CD4-positive, alpha-beta T cell (primary cell): Measurements from ENCODE around the gene HIPK1. TPM values are rescaled to one million over a fixed set of nuclear protein-coding genes. Genes with fewer than 3 reads are reported as not detected.

Experiments
- ATAC-seq: fragments of 200-7000 bp; cut with Tn5 transposase; one replicate; pipeline ENCODE4 v1.10.0; 2022; ENCODE audit warnings: mild to moderate bottlenecking; ENCODE audit not compliant: poor library complexity
- CTCF ChIA-PET: fragments of 350-600 bp; sonication (Branson Sonifier 250); formaldehyde crosslinking; loops from one replicate; lab custom pipeline; 2021; ENCODE audit warnings: antibody characterized with exemption, inconsistent platforms; lab: Charles Lee
- POLR2A ChIA-PET: fragments of 350-600 bp; sonication (Branson Sonifier 250); formaldehyde crosslinking; loops from one replicate; lab custom pipeline; 2021; ENCODE audit warnings: antibody characterized with exemption, inconsistent platforms; lab: Charles Lee
- DNase-seq, 14 experiments: peaks; one replicate each; pipeline ENCODE4 v3.0.0-alpha.2; 2013 to 2020; ENCODE audit warnings: mixed read lengths in 2 of 14
- H3K27ac ChIP-seq, 2 donors: one replicate each; pipeline versions ENCODE4 v1.5.1 to v1.7.0; 2013; ENCODE audit warnings: low read length in 2 of 2, low read depth in 1 of 2, mild to moderate bottlenecking in 1 of 2
- H3K27me3 ChIP-seq, 2 experiments: 1 replicate in 1 of 2; 2 replicates in 1 of 2; pipeline versions ENCODE4 v1.6.1 to v1.7.0; 2013; ENCODE audit warnings: low read length in 2 of 2, control low read depth in 1 of 2, mild to moderate bottlenecking in 1 of 2, moderate library complexity in 1 of 2; ENCODE audit not compliant: insufficient read depth in 2 of 2, control insufficient read depth in 1 of 2
- H3K36me3 ChIP-seq: one replicate; pipeline ENCODE4 v1.6.1; 2013; ENCODE audit warnings: low read length, control low read depth; ENCODE audit not compliant: insufficient read depth
- H3K4me1 ChIP-seq: one replicate; pipeline ENCODE4 v1.6.1; 2013; ENCODE audit warnings: low read length, control low read depth; ENCODE audit not compliant: insufficient read depth
- H3K4me3 ChIP-seq: one replicate; pipeline ENCODE4 v1.5.1; 2013; ENCODE audit warnings: mild to moderate bottlenecking, low read length, moderate library complexity
- H3K9me3 ChIP-seq, 2 experiments: 1 replicate in 1 of 2; 2 replicates in 1 of 2; pipeline versions ENCODE4 v1.6.1 to v1.7.0; 2013; ENCODE audit warnings: low read length in 2 of 2, mild to moderate bottlenecking in 2 of 2, control low read depth in 1 of 2, moderate library complexity in 1 of 2; ENCODE audit not compliant: control insufficient read depth in 1 of 2, insufficient read depth in 1 of 2
- H3K27ac Mint-ChIP-seq: one replicate; pipeline ENCODE4 v1.8.0; 2020; ENCODE audit warnings: mixed read lengths
- H3K27me3 Mint-ChIP-seq: one replicate; pipeline ENCODE4 v1.8.0; 2021; ENCODE audit warnings: mixed read lengths
- H3K36me3 Mint-ChIP-seq: one replicate; pipeline ENCODE4 v1.8.0; 2021; ENCODE audit warnings: low read depth, mixed read lengths
- H3K4me1 Mint-ChIP-seq: one replicate; pipeline ENCODE4 v1.8.0; 2021; ENCODE audit warnings: low read depth, mixed read lengths
- H3K4me3 Mint-ChIP-seq: one replicate; pipeline ENCODE4 v1.8.0; 2020; ENCODE audit warnings: mild to moderate bottlenecking, mixed read lengths
- H3K9me3 Mint-ChIP-seq: one replicate; pipeline ENCODE4 v1.8.0; 2020; ENCODE audit warnings: mixed read lengths
- intact Hi-C, 2 experiments: fragments of 100-400 bp; cut with DNase I in 1 of 2; cut with micrococcal nuclease in 1 of 2; formaldehyde crosslinking; loops; one replicate each; pipeline versions ENCODE4 v1.15.1 to v1.9.0; 2023 to 2025; cut with DNase I, micrococcal nuclease
- total RNA-seq, 174 experiments: library from RNA in 2 of 174; stranded (reverse) in 2 of 174; gene quantifications; one replicate each; pipeline ENCODE4 v1.2.3 and lab custom pipeline; 2021 to 2026
- TF ChIP-seq, protein P1 (sequence below): fragments of 200-600 bp; IDR thresholded peaks from one replicate; pipeline ENCODE4 v1.8.0; 2022; ENCODE audit warnings: antibody characterized with exemption, mild to moderate bottlenecking

The HIPK1 gene
- total RNA-seq, 2 experiments from 2014 or later: 245 to 251 TPM

DNA sequence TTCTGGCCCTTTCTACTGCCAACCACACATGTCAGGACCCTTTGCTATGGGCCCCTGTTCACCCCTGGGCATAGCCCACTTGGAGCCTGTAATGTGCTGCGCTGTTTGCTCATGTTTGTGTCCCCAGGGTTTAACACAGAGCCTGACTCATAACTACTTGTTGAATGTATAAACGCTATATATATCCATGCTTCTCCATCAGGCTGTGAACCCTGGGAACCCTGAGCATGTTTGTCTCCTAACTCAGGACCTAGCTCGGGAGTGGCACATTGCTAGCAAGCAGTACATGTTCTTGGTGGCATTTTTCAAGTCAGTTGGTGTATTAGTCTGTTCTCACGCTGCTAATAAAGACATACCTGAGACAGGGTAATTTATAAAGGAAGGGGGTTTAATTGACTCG, 58.1 kb downstream of the HIPK1 start:
- Histone ChIP-seq H3K4me3 (no peak overlapping the region), H3K27ac (no peak overlapping the region), H3K4me1 (no peaks in the 10 kb centered on the region), H3K36me3 (no peaks in the 10 kb centered on the region), H3K27me3 (no peaks in the 10 kb centered on the region), H3K9me3 (peaks cover 0 to 3% of the 10 kb centered on the region in 2 experiments)
- ATAC-seq (no peak), DNase-seq (no peak)
- Mint-ChIP-seq H3K9me3 (no peaks in the 10 kb centered on the region), H3K36me3 (no peaks in the 10 kb centered on the region), H3K27me3 (no peaks in the 10 kb centered on the region), H3K4me3 (no peak overlapping the region), H3K27ac (no peak overlapping the region), H3K4me1 (no peaks in the 10 kb centered on the region)
- intact Hi-C loops: no loop called here
- ChIA-PET CTCF (no interaction called here), POLR2A (no interaction called here)
- TF ChIP-seq, protein P1, sequence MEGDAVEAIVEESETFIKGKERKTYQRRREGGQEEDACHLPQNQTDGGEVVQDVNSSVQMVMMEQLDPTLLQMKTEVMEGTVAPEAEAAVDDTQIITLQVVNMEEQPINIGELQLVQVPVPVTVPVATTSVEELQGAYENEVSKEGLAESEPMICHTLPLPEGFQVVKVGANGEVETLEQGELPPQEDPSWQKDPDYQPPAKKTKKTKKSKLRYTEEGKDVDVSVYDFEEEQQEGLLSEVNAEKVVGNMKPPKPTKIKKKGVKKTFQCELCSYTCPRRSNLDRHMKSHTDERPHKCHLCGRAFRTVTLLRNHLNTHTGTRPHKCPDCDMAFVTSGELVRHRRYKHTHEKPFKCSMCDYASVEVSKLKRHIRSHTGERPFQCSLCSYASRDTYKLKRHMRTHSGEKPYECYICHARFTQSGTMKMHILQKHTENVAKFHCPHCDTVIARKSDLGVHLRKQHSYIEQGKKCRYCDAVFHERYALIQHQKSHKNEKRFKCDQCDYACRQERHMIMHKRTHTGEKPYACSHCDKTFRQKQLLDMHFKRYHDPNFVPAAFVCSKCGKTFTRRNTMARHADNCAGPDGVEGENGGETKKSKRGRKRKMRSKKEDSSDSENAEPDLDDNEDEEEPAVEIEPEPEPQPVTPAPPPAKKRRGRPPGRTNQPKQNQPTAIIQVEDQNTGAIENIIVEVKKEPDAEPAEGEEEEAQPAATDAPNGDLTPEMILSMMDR: no peak

GRCh38 chr1:113990530-113990929, 61.4 kb downstream of the HIPK1 start:
- ATAC-seq: no peak
- H3K36me3 Mint-ChIP-seq: peaks cover 10% of the 10 kb centered on the region
- no peak overlapping the region for H3K27ac Mint-ChIP-seq
- intact Hi-C loops: no loop called here
- ChIA-PET CTCF (interaction anchor here (1.1 kb wide), 1 partner anchor 11 kb away, joined by 5 read pairs; the partner anchor contains the start of gene OLFML3), POLR2A (no interaction called here)
- Histone ChIP-seq H3K36me3 (no peaks in the 10 kb centered on the region), H3K9me3 (peaks cover 6 to 19% of the 10 kb centered on the region in 2 experiments), H3K27ac (no peak overlapping the region), H3K4me1 (no peaks in the 10 kb centered on the region), H3K27me3 (peaks cover 0 to 6% of the 10 kb centered on the region in 2 experiments), H3K4me3 (no peak overlapping the region)
- TF ChIP-seq, protein P1: no peak
- H3K9me3 Mint-ChIP-seq: peaks cover 5% of the 10 kb centered on the region
- no peak overlapping the region for H3K4me3 Mint-ChIP-seq
- no peak for DNase-seq
- no peaks in the 10 kb centered on the region for H3K27me3 Mint-ChIP-seq
- H3K4me1 Mint-ChIP-seq: no peaks in the 10 kb centered on the region

DNA sequence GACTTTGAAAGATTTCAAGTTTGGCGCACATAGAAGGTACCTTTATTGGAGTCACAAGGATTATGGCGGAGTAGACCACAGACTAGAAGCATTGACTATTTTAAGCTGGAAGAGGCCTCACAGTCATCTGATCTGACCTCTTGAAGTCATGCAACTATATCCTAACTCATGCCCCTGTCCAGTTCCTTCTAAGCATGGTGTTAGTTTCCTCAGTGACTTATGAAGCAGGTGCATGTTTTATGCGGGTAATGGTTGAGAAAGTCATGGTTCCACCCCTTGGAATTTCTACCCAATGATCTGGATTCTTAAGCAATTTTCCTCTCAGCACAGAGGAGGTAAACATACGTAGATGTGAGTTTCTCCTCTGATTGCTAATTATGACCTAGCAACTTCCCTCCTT, 61.8 kb downstream of the HIPK1 start:
- no peak overlapping the region for H3K27ac ChIP-seq
- Mint-ChIP-seq H3K27ac (no peak overlapping the region), H3K4me1 (no peaks in the 10 kb centered on the region), H3K9me3 (peaks cover 6% of the 10 kb centered on the region), H3K27me3 (no peaks in the 10 kb centered on the region), H3K4me3 (no peak overlapping the region), H3K36me3 (peaks cover 12% of the 10 kb centered on the region)
- CTCF ChIA-PET: no interaction called here
- peaks cover 6 to 23% of the 10 kb centered on the region in 2 experiments for H3K9me3 ChIP-seq
- TF ChIP-seq, protein P1: no peak
- no peaks in the 10 kb centered on the region for H3K4me1 ChIP-seq
- no peaks in the 10 kb centered on the region for H3K36me3 ChIP-seq
- no peak overlapping the region for H3K4me3 ChIP-seq
- peaks cover 0 to 6% of the 10 kb centered on the region in 2 experiments for H3K27me3 ChIP-seq
- ATAC-seq: no peak
- POLR2A ChIA-PET: no interaction called here
- DNase-seq: no peak
- intact Hi-C loops: no loop called here
